Fibroblast of the aortic adventitia (primary cell): Measurements from ENCODE around the gene EMILIN2. TPM values are rescaled to one million over a fixed set of nuclear protein-coding genes. Genes with fewer than 3 reads are reported as not detected.

Source experiments
- DNase-seq: peaks from one replicate; pipeline ENCODE4 v3.0.0-alpha.2; 2010; ENCODE audit warnings: low read depth
- H3K4me3 ChIP-seq: 2 replicates; pipeline ENCODE4 v1.5.1; 2011; ENCODE audit warnings: low read depth, mild to moderate bottlenecking, control low read depth, low read length, moderate library complexity
- total RNA-seq: library from RNA; depleted of rRNA; stranded (reverse); fragments of >200 nt; gene quantifications from 2 replicates; pipeline ENCODE4 v1.2.3, GENCODE V29; 2012; ENCODE audit warnings: low replicate concordance
- TF ChIP-seq, protein P1 (sequence below): IDR thresholded peaks from 2 replicates; pipeline ENCODE4 v1.5.1; 2011; ENCODE audit warnings: mild to moderate bottlenecking, low read length, control low read depth, inconsistent platforms; ENCODE audit not compliant: insufficient read depth

The EMILIN2 gene
- total RNA-seq, 1 donor, result 11.2 TPM

DNA sequence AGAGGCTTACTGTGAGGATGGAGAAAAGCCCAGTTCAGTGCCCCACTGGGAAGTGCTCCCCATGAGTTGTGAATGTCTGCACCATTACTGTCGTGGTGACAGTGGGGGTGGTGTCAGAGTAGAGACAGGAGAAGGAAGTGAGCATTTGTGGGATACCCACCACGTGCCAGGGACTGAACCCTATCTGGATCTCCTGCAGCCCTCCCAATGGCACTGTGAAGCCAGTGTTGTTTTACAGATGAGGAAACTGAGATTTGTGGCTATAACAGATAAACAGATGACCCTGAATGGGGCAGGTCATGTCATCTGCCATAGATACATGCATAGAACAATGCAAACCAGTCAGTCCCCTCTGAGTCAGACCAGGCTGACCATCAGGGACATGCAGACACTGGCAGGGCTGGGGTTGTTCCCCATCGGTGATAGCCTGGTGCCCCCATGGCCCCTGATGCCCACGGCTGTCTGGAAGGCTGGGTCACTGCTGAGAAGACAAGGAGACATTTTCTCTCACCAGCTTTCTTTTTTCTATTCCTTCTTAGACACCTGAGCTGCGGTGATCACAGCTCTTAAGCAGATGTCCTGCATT is 60.8 kb downstream of the EMILIN2 start:
- H3K4me3 ChIP-seq, result no peak overlapping the region
- TF ChIP-seq, protein P1, sequence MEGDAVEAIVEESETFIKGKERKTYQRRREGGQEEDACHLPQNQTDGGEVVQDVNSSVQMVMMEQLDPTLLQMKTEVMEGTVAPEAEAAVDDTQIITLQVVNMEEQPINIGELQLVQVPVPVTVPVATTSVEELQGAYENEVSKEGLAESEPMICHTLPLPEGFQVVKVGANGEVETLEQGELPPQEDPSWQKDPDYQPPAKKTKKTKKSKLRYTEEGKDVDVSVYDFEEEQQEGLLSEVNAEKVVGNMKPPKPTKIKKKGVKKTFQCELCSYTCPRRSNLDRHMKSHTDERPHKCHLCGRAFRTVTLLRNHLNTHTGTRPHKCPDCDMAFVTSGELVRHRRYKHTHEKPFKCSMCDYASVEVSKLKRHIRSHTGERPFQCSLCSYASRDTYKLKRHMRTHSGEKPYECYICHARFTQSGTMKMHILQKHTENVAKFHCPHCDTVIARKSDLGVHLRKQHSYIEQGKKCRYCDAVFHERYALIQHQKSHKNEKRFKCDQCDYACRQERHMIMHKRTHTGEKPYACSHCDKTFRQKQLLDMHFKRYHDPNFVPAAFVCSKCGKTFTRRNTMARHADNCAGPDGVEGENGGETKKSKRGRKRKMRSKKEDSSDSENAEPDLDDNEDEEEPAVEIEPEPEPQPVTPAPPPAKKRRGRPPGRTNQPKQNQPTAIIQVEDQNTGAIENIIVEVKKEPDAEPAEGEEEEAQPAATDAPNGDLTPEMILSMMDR, result no peak
- DNase-seq, result no peak

DNA sequence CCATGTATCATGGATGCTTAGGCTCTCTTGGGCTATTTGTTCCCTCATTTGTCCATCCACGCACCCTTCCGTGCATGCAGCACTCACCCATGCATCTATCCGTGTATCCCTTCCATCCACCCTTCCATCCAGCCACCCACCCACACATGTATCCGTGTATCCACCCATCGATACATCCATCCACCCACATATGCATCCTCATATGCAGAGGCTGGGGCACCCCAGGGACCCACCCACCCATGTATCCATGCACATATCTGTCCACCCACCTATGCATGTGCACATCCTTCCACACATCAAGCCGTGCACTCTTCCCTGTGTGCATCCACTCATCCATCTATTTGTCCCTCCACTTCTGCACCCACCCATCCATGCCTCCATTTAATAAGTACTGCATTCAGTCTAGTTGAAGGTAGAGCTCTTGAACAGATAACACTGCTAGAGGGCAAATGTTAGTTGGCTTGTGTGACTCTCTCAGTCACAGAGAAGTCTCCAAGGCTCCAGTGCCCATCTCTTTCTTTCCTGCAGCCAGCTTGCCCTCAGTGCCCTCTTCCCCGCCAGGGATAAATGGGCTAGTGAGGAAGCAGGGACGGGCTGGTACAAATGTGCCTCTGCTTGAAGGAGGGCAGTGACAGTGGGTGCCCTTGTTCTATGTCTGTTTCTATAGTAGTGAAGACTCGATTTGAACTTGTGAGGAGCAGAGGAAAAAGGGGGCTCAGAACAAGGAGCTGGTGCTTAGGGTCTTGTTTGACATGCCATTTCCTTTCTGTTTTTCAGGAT is 61.5 kb downstream of the EMILIN2 start:
- TF ChIP-seq, protein P1, result no peak
- H3K4me3 ChIP-seq, result no peak overlapping the region
- DNase-seq, result no peak

DNA sequence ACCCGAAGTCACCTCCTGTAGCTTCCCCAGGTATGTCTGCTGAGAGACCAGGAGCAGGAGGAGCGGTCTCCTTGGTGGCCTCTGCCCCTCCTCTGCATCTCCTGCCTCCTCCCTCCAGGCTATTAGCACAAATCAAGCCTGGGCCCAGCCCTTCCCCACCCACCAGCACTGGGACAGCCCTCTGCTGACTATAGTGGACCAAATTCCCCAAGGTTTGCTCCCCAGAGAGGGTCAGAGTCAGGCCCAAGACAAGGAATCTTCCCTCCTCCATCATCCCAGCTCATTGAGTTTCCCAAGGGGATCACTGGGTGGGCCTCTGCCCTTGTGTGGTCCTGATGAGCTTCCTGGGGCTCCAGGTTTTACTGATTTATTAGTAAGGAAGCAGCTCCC is 62.1 kb downstream of the EMILIN2 start:
- no peak for DNase-seq
- TF ChIP-seq, protein P1, result no peak
- no peak overlapping the region for H3K4me3 ChIP-seq

DNA sequence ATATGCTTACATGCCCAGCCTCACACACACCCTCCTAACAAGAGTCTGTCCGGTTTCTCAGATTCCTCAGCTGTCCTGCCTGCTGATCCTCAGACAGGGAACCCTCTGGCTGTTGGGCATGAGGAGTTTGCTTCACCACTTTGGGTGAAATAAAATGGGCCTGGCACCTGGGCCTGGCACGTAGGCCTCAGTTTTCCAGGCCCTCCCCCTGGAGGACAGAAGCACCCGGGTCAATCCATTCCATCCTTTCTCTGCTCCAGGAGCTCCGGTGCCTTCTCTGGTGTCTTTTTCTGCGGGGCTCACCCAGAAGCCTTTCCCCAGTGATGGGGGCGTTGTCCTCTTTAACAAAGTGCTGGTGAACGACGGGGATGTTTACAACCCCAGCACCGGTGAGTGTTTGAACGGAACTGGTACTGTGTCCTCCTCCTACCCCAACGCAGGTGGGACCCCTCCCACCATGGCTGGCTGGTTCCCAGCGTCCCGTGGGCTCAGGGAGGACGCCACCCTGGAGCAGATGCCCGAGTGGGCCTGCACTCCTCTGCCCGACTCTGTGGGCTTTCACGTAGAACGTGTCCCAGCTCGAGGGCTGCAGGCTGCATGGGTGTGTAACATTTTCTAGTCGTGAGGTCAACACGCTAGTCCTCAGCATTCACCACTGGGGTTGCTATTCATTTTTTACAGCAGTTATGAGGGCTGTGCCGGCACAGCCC is 62.8 kb downstream of the EMILIN2 start:
- TF ChIP-seq, protein P1, result no peak
- no peak for DNase-seq
- no peak overlapping the region for H3K4me3 ChIP-seq

DNA sequence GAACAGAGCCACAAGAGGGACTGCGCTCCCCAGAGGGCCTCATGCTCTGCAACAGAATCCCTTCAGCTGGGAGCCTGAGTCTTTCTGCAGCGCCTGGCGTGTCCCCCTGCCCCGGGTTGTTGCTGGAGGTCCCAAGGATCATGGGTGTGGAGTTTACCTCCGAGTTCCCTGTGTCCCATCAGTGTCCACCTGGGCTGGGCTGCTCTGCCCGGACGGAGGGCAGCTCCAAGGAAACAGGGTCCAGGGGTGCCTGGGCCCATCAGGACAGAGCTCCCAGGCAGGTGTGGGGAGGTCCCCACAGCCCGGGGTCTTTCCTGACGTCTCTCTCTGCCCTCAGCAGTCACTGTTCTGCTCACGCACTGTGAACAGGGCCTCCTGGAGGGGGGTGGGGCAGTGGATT is 63.5 kb downstream of the EMILIN2 start:
- TF ChIP-seq, protein P1, result no peak
- no peak overlapping the region for H3K4me3 ChIP-seq
- DNase-seq, result no peak

DNA sequence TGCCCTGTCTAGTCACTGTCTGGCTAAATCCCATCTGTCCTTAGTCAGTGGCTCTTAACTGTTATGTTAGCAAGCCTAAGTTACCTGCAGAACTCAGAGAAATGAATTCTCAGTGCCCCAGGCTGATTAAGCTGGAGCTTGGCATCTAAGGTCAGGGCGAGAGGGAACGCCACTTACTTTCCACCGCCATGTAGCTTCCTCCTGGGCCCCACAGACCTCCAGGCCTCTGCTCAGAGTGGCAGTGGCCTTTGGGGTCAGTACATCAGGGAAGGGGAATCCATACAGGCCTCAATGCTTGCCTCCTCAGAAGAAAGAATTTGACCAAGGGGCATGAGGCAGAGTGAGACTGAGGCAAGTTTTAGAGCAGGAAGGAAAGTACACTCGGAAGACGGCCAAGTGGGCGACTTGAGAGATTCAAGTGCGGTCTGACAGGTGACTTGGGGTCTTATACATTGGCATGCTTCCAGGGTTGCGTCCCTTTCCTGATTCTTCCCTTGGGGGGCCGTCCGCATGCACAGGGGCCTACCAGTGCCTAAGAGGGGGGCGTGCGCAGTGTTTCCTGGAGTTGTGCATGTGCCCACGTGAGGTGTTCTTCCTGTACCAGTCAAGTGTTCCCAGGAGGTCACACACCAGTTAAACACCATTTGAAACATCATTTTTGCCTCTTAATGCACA is 64.1 kb downstream of the EMILIN2 start:
- TF ChIP-seq, protein P1, result no peak
- no peak for DNase-seq
- no peak overlapping the region for H3K4me3 ChIP-seq
